GM21367 (cell line): ENCODE data around the gene IGF1.

Experiments
- ATAC-seq: cut with Tn5 transposase; IDR thresholded peaks from one replicate; pipeline ENCODE4 v1.9.1; 2021; ENCODE audit not compliant: unreplicated experiment

The IGF1 gene

DNA sequence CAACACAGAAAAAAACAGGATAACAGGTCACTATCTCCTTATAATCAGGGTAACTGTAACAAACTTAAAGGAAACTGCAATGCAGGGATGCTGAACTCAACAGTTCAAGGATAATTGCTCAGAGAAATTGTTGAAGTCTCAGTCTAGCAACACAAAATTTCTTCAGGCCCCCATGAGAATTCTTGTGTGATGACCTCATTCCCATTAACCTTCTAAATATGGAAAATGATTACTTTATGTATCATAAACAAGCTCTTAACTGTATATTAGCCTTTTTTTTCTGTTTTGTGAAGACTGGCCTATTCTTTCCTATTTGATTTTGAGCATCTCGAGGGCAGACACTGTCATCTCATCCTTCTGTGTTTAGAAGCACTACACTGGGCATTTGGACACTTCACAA is 47.1 kb downstream of the IGF1 start:
- no peak for ATAC-seq

DNA sequence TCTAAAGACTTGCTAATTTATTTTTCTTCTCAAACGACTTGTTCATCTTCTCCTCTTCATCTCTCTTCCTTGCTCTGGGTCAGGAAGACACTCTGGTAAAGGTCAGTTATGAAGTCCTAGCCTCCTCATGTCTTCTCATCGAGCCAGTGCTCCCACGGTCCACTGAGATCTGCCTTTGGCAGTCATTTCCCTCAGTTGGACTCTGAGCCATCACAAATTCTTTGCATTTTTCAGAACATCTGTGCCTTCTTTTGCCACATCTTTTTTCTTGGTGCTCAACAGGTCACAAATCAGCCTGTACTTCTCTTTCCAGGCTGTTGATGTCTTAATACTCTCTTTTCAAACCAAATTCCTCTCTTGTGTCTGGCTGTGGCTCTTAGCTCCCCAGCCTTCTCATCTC is 49.7 kb downstream of the IGF1 start:
- no peak for ATAC-seq

DNA sequence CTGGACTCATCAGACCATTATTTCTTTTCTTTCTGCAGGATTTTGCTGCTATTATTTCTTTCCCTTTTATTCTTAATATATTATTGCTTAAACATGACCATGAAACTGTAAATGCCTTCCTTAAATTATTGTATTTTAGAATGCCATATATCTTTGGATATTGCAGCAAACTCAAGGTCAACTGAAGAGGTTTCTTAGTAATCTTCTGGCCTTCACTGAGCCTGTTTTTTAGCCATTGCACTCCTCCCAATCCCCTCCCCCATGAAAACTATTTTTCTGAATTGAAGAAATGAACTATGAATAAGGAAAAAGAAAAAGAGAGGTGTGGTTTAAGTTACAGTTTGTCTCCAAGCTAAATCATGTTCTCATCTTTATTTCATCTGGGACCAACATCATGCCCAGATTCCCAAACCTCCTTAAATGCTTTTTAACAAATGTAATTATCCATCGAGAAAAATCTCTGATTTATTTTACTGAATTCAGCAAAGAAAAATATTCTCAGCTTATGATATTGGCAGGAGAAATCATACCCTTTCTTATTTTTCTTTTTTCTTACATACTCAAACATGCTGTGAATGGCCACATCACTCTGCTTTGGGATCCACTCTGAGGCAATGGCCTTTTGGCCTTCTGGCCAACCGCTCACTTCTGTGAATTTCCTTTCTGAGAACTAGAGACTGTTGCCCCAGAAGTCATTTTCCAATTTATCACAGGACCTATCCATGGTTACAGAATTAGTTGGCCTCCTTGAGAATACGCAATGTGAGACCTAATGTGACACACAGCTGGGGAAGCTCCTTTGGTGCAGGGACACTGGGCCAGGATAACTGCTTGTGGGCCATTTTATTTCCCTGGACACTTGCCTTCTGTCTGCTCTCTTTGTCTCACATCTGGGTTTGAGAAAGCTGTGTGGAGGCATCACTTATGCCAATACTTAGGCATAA is 50.9 kb downstream of the IGF1 start:
- ATAC-seq: no peak

- no peak for ATAC-seq
Observed at GRCh38 chr12:102427543-102427941, 52.8 kb downstream of the IGF1 start.

- ATAC-seq: no peak
Observed at GRCh38 chr12:102426599-102427542, 53.5 kb downstream of the IGF1 start.

GRCh38 chr12:102425109-102426039 is 55.0 kb downstream of the IGF1 start:
- ATAC-seq: no peak

- ATAC-seq: no peak
Observed at GRCh38 chr12:102423462-102423861, 56.9 kb downstream of the IGF1 start.

DNA sequence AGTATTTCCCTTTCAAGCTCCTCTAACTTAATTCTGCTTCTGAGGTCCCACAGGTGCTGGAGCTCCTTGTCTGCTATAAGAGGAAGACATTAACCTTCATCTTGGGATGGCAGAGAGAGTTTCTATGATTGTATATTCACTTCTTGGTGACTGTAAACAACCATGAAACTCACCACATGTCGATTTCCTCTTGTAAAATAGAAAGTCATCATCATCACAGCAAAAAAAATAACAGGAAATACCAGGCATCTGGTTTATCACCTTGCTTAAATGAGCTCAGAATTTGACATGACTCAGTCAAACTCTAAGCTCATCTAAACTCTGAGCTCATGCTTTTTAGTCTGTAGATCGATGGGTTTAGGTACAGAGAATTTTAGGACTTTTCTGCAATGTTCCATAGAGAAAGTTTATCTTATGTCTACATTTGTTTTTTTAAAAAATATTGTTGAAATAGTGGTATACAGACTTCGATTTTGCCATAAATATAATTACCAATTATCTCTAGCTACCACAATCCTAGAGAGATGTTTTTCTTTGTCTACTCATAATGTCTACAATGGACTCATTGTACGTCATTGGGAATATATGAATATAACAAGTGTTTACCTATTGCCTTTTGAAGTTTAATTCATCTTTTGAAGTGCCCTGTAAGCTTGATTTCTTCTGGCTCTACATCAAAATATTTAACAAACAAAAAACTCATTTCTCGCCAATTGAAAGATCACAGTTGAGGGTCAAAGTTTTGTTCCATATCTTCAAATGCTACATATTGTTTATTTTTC is 58.4 kb downstream of the IGF1 start:
- no peak for ATAC-seq

DNA sequence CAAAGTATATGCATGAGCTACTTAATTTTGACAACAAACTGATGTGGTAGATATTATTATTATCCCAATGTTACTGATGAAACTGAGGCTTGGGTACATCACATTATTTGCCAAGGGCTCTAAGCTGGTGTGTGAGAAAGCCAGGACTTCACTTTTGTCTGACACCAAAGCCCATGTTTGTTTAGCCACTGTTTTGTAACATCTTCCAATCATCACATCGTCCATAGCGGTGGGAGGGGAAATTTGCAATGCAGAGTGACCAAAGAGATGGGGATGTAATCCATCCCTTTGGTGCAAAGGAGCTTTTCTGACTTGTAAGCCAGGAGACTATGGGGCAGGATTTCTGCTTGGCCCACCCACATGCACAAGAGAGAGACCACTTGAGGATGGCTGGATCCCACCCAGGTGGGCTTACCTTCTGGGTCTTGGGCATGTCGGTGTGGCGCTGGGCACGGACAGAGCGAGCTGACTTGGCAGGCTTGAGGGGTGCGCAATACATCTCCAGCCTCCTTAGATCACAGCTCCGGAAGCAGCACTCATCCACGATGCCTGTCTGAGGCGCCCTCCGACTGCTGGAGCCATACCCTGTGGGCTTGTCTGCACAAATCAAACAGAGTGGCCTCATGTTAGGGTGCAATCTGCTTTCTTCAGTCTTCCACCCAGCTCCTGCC is 61.1 kb downstream of the IGF1 start:
- ATAC-seq: no peak

GRCh38 chr12:102417055-102417454 is 63.3 kb downstream of the IGF1 start:
- ATAC-seq: no peak

GRCh38 chr12:102415515-102415914 is 64.8 kb downstream of the IGF1 start:
- no peak for ATAC-seq

DNA sequence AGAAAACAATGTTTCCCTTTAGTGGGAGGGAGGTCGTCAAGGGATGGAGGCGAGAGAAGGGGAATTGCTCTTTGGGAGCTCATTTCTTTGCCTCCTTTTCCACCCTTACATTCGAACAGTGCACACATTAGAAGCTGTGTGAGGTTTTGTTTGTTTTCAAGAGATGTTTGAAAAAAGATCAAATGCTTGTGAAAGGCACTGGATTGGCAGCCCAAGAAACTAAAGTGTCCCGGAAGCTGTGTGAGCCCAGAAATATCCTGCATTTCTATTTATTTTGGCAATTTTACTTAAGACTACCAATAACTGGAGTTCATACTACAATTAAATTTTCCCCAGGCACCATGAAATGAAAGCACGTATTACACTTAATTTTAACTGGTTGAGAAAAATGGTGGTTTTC is 67.0 kb downstream of the IGF1 start:
- ATAC-seq: no peak

- no peak for ATAC-seq
Observed at GRCh38 chr12:102410511-102410910, 69.9 kb downstream of the IGF1 start.

DNA sequence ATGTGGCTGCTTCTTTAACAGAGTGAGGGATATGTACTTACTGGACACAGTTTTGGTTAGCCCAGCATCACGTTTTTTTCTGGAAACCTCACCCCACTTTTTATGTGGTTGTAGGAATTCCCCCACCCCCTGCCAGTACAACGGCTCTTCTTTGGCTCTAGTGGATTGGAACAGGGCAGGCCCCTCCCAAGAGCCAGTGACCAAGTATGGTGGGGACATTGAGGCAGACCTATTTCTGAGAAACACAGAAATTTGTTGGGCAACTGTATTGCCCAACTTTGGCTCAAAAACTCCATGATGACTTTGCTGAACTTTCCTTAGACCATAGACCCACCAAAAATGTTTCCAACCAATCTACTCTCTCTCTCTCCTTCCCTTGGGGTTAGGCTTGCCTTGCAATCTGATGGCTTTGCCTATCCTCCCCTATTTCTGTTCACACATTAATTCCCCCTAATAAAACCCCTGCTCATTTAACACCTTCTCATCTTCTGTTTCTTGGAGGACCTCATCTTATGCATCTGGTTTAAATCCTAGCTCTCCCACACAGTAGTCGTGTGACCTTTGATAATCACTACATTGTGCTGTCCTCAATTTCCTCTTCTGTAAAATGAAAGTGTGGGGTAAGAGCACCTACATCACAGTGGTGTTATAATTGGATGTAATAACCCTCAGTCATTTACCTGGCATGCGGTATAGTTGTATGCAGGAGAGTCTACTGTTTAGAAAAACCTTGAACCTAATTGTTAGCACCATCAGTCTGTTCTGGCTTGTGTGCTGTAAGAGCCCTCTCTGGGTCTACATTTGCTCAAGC is 71.7 kb downstream of the IGF1 start:
- ATAC-seq: no peak

DNA sequence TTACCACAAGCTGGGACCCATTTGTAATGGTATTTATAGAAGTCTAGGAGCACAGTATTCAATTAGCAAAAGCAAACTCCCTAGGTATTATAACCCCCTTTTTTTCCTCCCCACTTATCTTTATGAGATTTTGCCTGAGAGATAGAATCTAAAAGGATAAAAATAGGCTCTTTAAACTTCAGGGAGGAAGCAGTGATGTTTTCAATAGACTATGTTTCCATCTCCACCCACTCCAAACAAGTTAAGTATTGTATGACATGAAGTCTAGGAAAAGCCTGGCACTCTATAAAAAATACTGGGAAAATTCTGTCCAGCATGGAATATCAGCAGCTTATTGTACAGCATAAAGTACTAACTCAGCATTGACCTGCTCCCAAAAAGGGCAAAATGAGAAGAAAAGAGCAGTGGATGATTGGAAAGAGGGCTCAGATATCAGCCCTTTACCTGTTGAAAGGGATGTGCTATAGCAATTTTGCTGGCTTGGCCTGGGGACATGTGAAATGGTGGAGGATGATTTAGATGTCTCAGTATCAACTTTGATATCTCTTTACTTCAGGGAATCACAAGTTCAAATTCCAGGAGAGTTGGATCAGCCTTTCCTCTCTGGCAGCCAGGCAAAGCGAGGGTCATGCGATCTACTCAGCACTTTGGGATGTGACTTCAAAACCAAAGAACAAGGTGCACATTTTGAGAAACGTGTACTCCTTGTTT is 72.4 kb downstream of the IGF1 start:
- no peak for ATAC-seq

DNA sequence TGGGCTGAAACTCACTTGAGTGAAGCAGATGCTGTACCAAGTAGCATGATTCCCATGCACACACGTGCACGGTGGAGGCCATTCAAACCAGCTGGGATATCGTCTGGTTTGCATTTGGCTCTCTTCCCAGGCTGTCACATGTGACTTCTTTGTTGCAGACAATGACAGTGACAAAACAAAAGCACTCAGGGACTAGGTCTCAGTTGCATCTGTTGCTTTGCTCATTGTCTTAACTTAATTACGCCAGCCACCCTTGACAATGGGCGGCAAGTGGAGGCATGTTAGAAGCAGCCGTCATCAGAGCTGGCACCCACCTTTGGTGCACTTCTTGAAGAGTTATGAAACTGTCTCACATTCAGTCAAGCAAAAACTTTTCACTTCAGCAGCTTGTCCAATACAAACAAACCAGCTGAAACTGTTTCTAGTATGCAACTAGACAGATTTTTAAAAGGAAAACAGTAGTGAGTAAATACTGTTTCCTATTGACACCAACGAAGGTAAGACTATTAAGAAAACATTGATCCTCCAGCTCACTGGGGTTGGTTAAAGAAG is 74.3 kb downstream of the IGF1 start:
- no peak for ATAC-seq

- ATAC-seq: no peak
Observed at GRCh38 chr12:102401087-102401486, 79.3 kb downstream of the IGF1 start.

DNA sequence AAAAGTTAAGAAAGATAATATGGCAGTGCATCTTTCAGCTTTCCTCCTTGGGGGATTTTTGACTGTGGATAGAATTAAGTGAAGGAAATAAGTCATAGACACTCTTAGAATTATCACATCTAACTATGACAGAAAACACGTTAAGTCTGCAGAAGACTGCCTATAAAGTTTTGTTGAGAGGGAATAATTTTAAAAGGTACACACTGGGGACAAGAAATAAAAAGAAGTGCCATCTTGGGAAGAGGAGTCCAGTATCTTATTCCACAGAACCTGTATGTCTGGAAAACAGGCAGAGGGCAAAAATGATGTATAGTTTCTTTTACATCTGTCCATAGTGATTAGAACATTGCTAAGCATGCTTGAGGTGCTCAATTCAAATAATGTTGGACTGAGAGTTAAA is 80.7 kb downstream of the IGF1 start:
- ATAC-seq: no peak
